GM19193 (cell line): ENCODE data around the gene PRKRA.
A peak's percentile ranks its signal among the peaks of the same experiment; 100 is the strongest.

Experiments
- POLR2A ChIP-seq: IDR thresholded peaks from 4 replicates; pipeline ENCODE4 v1.6.1; 2011; ENCODE audit not compliant: insufficient read depth, insufficient read length; ENCODE audit errors: extremely low read depth

The PRKRA gene

GRCh38 chr2:178404368-178404767 is 46.6 kb downstream of the PRKRA start:
- TF ChIP-seq POLR2A: peak; percentile 24

GRCh38 chr2:178403671-178404306 is 47.2 kb downstream of the PRKRA start:
- TF ChIP-seq POLR2A: no peak

GRCh38 chr2:178401994-178402437 is 49.0 kb downstream of the PRKRA start:
- TF ChIP-seq POLR2A: no peak

- TF ChIP-seq POLR2A: no peak
Measured at GRCh38 chr2:178397002-178397605, 53.9 kb downstream of the PRKRA start.

GRCh38 chr2:178395941-178396570 is 54.9 kb downstream of the PRKRA start:
- TF ChIP-seq POLR2A: no peak

- TF ChIP-seq POLR2A: no peak
Measured at GRCh38 chr2:178395295-178395694, 55.7 kb downstream of the PRKRA start.

GRCh38 chr2:178394859-178395258 is 56.1 kb downstream of the PRKRA start:
- no peak for TF ChIP-seq POLR2A

- TF ChIP-seq POLR2A: no peak
Measured at GRCh38 chr2:178392215-178392614, 58.8 kb downstream of the PRKRA start.

GRCh38 chr2:178391701-178392100 is 59.3 kb downstream of the PRKRA start:
- TF ChIP-seq POLR2A: no peak

- TF ChIP-seq POLR2A: no peak
Measured at GRCh38 chr2:178388287-178388686, 62.7 kb downstream of the PRKRA start.

GRCh38 chr2:178386986-178387597 is 63.9 kb downstream of the PRKRA start:
- TF ChIP-seq POLR2A: no peak

- TF ChIP-seq POLR2A: no peak
Measured at GRCh38 chr2:178385595-178386148, 65.3 kb downstream of the PRKRA start.

- no peak for TF ChIP-seq POLR2A
Measured at GRCh38 chr2:178383718-178384117, 67.3 kb downstream of the PRKRA start.
